PFSK-1 (cell line): ENCODE data around the gene GALNT15.

Source experiments
- FOXP2 ChIP-seq: optimal IDR thresholded peaks from 2 replicates; pipeline ENCODE3; 2011; ENCODE audit warnings: borderline replicate concordance, control low read depth, inconsistent platforms; ENCODE audit not compliant: insufficient read depth; ENCODE audit errors: extremely low read length, extremely low read depth
- POLR2AphosphoS5 ChIP-seq: IDR thresholded peaks from 2 replicates; pipeline ENCODE4 v1.6.1; 2012; ENCODE audit warnings: low read depth, mild to moderate bottlenecking, control low read depth, low read length, moderate library complexity
- REST ChIP-seq, 2 experiments: IDR thresholded peaks; 2 replicates each; pipeline versions ENCODE4 v1.6.1 to v1.8.0; 2011 to 2012; ENCODE audit warnings: low read depth in 2 of 2, low read length in 2 of 2, control low read depth in 1 of 2, inconsistent platforms in 1 of 2, mild to moderate bottlenecking in 1 of 2, moderate library complexity in 1 of 2; ENCODE audit not compliant: insufficient read depth in 1 of 2
- SIN3A ChIP-seq: IDR thresholded peaks from 2 replicates; pipeline ENCODE4 v1.6.1; 2012; ENCODE audit warnings: mild to moderate bottlenecking, low read length, moderate library complexity, borderline replicate concordance; ENCODE audit not compliant: insufficient read depth
- TAF1 ChIP-seq: IDR thresholded peaks from 2 replicates; pipeline ENCODE4 v1.6.1; 2012; ENCODE audit warnings: low read length, control low read depth, borderline replicate concordance; ENCODE audit not compliant: insufficient read depth

Gene GALNT15

GRCh38 chr3:16145176-16145575 is 29.3 kb upstream of the GALNT15 start:
- TF ChIP-seq POLR2AphosphoS5 (no peak), TAF1 (no peak), SIN3A (no peak), REST (IDR thresholded peaks at IDR 0.05; ENCODE audit: insufficient read depth in 1 of 2, low read depth in 2 of 2, low read length in 2 of 2) (no peak), FOXP2 (no peak)

DNA sequence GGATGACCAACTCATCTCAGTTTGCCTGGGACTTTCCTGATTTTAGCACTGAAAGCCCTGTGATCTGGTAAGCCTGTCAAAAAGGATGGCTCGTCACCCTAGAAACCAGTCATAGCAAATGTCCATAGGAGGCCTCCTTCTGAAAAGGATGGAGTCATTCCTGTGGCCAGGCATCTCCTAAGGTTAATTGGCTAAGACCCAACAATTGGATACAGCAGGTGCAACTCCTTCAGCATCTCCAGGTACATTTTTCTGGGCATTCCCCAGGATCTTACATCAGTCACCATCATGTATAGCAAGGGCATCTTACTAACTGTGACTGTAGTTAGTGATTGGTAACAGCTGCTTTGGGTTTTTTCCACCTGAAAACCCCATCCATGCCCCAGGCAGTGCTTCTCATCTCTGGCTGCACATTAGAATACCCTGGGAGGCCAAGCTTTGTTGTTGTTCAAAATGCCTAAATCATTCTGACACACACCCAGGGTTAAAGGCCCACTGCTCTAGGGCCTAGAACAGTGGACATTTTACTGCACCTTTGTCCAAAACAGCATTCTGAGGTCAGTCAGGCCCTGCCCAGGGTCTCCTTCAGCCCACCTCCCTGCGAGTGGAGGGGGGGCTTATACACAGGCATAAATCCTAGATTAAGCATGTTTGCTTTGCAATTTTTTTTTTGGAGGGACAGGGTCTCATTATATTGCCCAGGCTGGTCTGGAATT is 28.3 kb upstream of the GALNT15 start:
- TF ChIP-seq POLR2AphosphoS5 = no peak
- no peak for TF ChIP-seq TAF1
- no peak for TF ChIP-seq SIN3A
- no peak for TF ChIP-seq FOXP2
- no peak for TF ChIP-seq REST (IDR thresholded peaks at IDR 0.05; ENCODE audit: insufficient read depth in 1 of 2, low read depth in 2 of 2, low read length in 2 of 2)

- no peak for TF ChIP-seq SIN3A
- no peak for TF ChIP-seq POLR2AphosphoS5
- TF ChIP-seq REST (IDR thresholded peaks at IDR 0.05; ENCODE audit: insufficient read depth in 1 of 2, low read depth in 2 of 2, low read length in 2 of 2) = no peak
- TF ChIP-seq TAF1 = no peak
- no peak for TF ChIP-seq FOXP2
Measured at GRCh38 chr3:16147220-16147994, 27.1 kb upstream of the GALNT15 start.

DNA sequence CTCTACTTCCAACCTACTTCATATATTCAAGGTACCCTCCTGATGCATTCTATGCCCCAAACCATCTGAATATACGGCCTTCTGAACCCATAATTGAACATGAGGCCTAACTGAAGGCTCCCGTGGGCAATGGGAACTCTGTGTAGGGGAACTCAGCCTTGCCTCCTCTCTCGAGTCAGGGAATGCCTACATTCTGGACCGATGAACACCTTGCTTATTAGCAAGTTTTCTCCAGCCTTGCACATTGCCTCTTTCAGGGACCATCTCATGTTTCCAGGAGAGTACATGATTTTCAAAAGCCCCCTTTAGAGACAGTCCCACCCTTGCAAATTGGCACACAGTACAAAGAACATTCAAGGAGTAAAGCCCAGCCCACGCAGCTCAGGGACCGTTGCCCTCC is 26.3 kb upstream of the GALNT15 start:
- TF ChIP-seq POLR2AphosphoS5 (no peak), SIN3A (no peak), REST (IDR thresholded peaks at IDR 0.05; ENCODE audit: insufficient read depth in 1 of 2, low read depth in 2 of 2, low read length in 2 of 2) (no peak), FOXP2 (no peak), TAF1 (no peak)
